Upper lobe of left lung (tissue), 6 donors: ENCODE measurements around the gene SMAP2. TPM values are rescaled to one million over a fixed set of nuclear protein-coding genes. Genes with fewer than 3 reads are reported as not detected.
A peak's percentile ranks its signal among the peaks of the same experiment; 100 is the strongest.
"Not testable (repeated sequence)": the region's sequence is repeated elsewhere in the genome, so short reads cannot be mapped to it uniquely, and the experiment has no call there.

ENCODE experiments used
- ATAC-seq, 2 donors: fragments of 200-7000 bp; cut with Tn5 transposase; one replicate each; pipeline ENCODE4 v1.9.1; 2022; ENCODE audit warnings: mild to moderate bottlenecking in 2 of 2, moderate library complexity in 2 of 2; ENCODE audit not compliant: low FRiP score in 2 of 2
- DNase-seq, 2 donors: peaks; one replicate each; pipeline ENCODE4 v3.0.0-alpha.2; 2019 to 2020
- H3K27ac ChIP-seq, 4 donors: fragments of 200-600 bp; sonication (generic); one replicate each; pipeline ENCODE4 v1.5.1; 2016 to 2019
- H3K27me3 ChIP-seq, 4 donors: fragments of 200-600 bp; sonication (generic); one replicate each; pipeline ENCODE4 v1.5.1; 2017 to 2019
- H3K36me3 ChIP-seq, 4 donors: fragments of 200-600 bp; sonication (generic); one replicate each; pipeline ENCODE4 v1.5.1; 2016 to 2019
- H3K4me1 ChIP-seq, 4 donors: fragments of 200-600 bp; sonication (generic); one replicate each; pipeline ENCODE4 v1.5.1; 2018 to 2019
- H3K4me3 ChIP-seq, 4 donors: fragments of 200-600 bp; sonication (generic); one replicate each; pipeline ENCODE4 v1.5.1; 2017 to 2019; ENCODE audit warnings: mild to moderate bottlenecking in 2 of 4, moderate library complexity in 1 of 4
- H3K9me3 ChIP-seq, 4 donors: fragments of 200-600 bp; sonication (generic); one replicate each; pipeline ENCODE4 v1.5.1; 2018 to 2019
- CTCF ChIP-seq, 6 experiments: fragments of 450-650 bp in 4 of 6; fragments of 200-600 bp in 2 of 6; sonication (generic) in 2 of 6; IDR thresholded peaks; one replicate each; pipeline ENCODE4 v1.5.1; 2016 to 2019; ENCODE audit warnings: antibody characterized with exemption in 6 of 6
- EP300 ChIP-seq, 4 donors: sonication (generic); formaldehyde crosslinking; IDR thresholded peaks; one replicate each; pipeline ENCODE4 v1.5.1; 2017; ENCODE audit warnings: antibody characterized with exemption in 4 of 4, control low read depth in 2 of 4
- POLR2A ChIP-seq, 4 donors: fragments of 450-650 bp; IDR thresholded peaks; one replicate each; pipeline ENCODE4 v1.5.1; 2016 to 2017; ENCODE audit warnings: antibody characterized with exemption in 4 of 4, mild to moderate bottlenecking in 2 of 4
- POLR2AphosphoS5 ChIP-seq, 2 donors: sonication (generic); formaldehyde crosslinking; IDR thresholded peaks; one replicate each; pipeline ENCODE4 v1.5.1; 2017; ENCODE audit warnings: antibody characterized with exemption in 2 of 2
- WGBS, 2 donors: methylation state at CpG; one replicate each; pipeline ENCODE4 v1.1.5; 2017 to 2018; 5-methylcytosine and 5-hydroxymethylcytosine counted together
- total RNA-seq, 6 donors: library from RNA; depleted of rRNA in 4 of 6; stranded (reverse); fragments of >200 nt in 4 of 6; gene quantifications; one replicate each; pipeline versions ENCODE4 v1.1.0 to v1.2.1, GENCODE V29; 2016 to 2021
- donor health status: DM: no; HTN: no; CAD: no; lungs with moderate emphysema.
- donor health status: DM: no; HTN: yes; CAD: no; lungs with severe emphysema.

Gene SMAP2
- 10 to 100 TPM; 68.7 to 95.3 (median 72.2) TPM for total RNA-seq

- H3K4me1 ChIP-seq = peaks cover 10 to 20% (median 10%) of the 10 kb centered on the region in 4 donors
- ATAC-seq (peak; percentile 99), DNase-seq (peak; percentile 97 to 100)
- H3K27me3 ChIP-seq = no peaks in the 10 kb centered on the region
- H3K36me3 ChIP-seq = no peaks in the 10 kb centered on the region
- H3K4me3 ChIP-seq = peak within 1 kb of the TSS; percentile 67 to 100 (median 96)
- H3K9me3 ChIP-seq = no peaks in the 10 kb centered on the region
- peak within 1 kb of the TSS; percentile 95 to 98 (median 97) for H3K27ac ChIP-seq
- 1 to 13% methylated on average over 7 to 34 of the region's 65 CpGs for WGBS, 2 donors
- TF ChIP-seq EP300 (IDR thresholded peaks at IDR 0.05) (no peak), POLR2A (IDR thresholded peaks at IDR 0.05) (peak; percentile 10 to 97 (median 66)), POLR2AphosphoS5 (IDR thresholded peaks at IDR 0.05) (peak; percentile 84 to 94)
Measured at GRCh38 chr1:40373323-40374283, at the start of gene SMAP2. Gene SMAP2, plus strand, starts transcription at chr1:40373727. Its CDS starts 394 bp downstream, at chr1:40374121.

DNA sequence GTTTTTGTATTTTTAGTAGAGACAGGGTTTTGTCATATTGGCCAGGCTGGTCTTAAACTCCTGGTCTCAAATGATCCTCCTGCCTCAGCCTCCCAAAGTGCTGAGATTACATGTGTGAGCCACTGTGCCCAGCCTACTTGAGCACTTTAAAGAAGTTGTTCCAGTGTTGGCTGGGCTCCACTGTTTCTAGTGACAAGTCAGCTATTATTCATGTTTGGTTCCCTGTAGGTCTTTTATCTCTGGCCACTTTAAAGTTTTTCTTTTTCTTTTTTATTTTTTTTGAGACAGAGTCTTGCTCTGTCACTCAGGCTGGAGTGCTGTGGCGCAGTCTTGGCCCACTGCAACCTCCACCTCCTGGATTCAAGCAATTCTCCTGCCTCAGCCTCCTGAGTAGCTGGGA is 42.1 kb upstream of the SMAP2 start:
- not testable (repeated sequence) for H3K27ac ChIP-seq, ATAC-seq, DNase-seq, H3K4me3 ChIP-seq, H3K27me3 ChIP-seq, H3K4me1 ChIP-seq, H3K9me3 ChIP-seq, H3K36me3 ChIP-seq
- WGBS, 2 donors = 86 to 88% methylated on average over 1 of the region's 1 CpG

DNA sequence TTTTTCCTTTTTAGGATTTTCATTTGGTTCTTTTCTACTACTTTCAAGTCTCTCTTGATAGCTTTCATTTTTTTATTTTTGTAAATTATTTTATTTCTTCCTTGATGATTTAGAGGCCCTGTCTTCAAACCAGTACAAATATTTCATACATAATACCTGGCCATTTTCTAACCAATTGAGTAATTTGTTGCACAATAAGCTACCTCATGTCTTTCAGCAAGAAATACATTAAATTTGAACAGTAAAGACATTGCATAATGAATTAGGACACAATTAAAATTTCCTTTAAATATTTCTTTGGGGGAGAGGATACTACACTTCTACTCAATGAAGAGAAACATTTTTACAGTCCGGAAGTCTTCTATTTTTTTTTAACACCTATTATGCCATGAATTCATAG is 40.8 kb upstream of the SMAP2 start:
- H3K27me3 ChIP-seq = no peaks in the 10 kb centered on the region
- no peak overlapping the region for H3K27ac ChIP-seq
- H3K36me3 ChIP-seq = no peaks in the 10 kb centered on the region
- WGBS, 2 donors = 85 to 93% methylated on average over 1 of the region's 1 CpG
- TF ChIP-seq CTCF (IDR thresholded peaks at IDR 0.05) = no peak
- no peak for TF ChIP-seq EP300 (IDR thresholded peaks at IDR 0.05)
- H3K4me1 ChIP-seq = no peaks in the 10 kb centered on the region
- no peaks in the 10 kb centered on the region for H3K9me3 ChIP-seq
- no peak for DNase-seq
- no peak for ATAC-seq
- no peak overlapping the region for H3K4me3 ChIP-seq

- H3K9me3 ChIP-seq = no peaks in the 10 kb centered on the region
- H3K4me3 ChIP-seq = no peak overlapping the region
- no peak overlapping the region for H3K27ac ChIP-seq
- 63 to 71% methylated on average over 8 of the region's 8 CpGs for WGBS, 2 donors
- no peak for ATAC-seq
- peaks cover 0 to 15% (median 8%) of the 10 kb centered on the region in 4 donors for H3K4me1 ChIP-seq
- no peaks in the 10 kb centered on the region for H3K27me3 ChIP-seq
- no peak for TF ChIP-seq EP300 (IDR thresholded peaks at IDR 0.05)
- no peak for TF ChIP-seq POLR2A (IDR thresholded peaks at IDR 0.05)
- TF ChIP-seq CTCF (IDR thresholded peaks at IDR 0.05) = no peak
- no peak for TF ChIP-seq POLR2AphosphoS5 (IDR thresholded peaks at IDR 0.05)
- no peak for DNase-seq
- no peaks in the 10 kb centered on the region for H3K36me3 ChIP-seq
Measured at GRCh38 chr1:40337443-40337842, 36.1 kb upstream of the SMAP2 start.

DNA sequence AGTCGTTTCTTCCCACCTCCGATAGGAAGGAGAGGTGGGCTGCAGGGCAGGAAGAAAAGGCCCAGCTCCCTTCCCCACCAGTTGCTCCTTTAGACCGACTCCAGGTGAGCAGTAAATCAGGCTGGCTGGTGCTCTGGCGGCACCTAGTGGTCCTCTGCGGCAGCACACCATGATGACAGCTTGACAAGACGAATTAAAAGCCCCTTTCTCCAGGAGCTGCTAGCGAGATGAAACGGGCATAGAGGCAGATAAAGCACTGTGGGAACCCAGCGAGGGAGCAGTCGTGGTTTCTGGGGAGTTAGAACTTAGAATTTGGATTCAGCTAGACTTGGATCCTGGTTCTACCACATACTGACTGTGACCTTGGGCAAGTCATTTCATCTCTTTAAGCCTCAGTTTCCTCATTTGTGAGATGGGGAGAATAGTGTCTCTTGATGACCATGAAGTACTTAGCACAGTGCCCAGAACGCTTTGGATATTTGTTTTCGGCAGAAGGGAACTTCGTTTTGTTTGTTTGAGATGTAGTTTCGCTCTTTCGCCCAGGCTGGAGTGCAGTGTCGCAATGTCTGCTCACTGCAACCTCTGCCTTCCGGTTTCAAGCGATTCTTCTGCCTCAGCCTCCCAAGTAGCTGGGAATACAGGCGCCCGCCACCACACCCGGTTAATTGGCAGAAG is 34.6 kb upstream of the SMAP2 start:
- ATAC-seq (peak; percentile 88 to 93), DNase-seq (peak; percentile 88)
- Histone ChIP-seq H3K9me3 (no peaks in the 10 kb centered on the region), H3K27me3 (no peaks in the 10 kb centered on the region), H3K4me3 (peak overlapping the region in 3 of 4 donors; percentile 7 to 27 (median 24)), H3K36me3 (no peaks in the 10 kb centered on the region), H3K27ac (peak overlapping the region; percentile 71 to 85 (median 76)), H3K4me1 (peaks cover 0 to 15% (median 8%) of the 10 kb centered on the region in 4 donors)
- no peak for TF ChIP-seq EP300 (IDR thresholded peaks at IDR 0.05)
- peak; percentile 91 to 96 (median 94) for TF ChIP-seq CTCF (IDR thresholded peaks at IDR 0.05)
- peak in 1 of 2 donors; percentile 40 for TF ChIP-seq POLR2AphosphoS5 (IDR thresholded peaks at IDR 0.05)
- peak in 1 of 4 donors; percentile 20 for TF ChIP-seq POLR2A (IDR thresholded peaks at IDR 0.05)
- 19 to 30% methylated on average over 17 to 21 of the region's 21 CpGs for WGBS, 2 donors
